ENCODE results near the gene GPR160. TPM values are rescaled to one million over a fixed set of nuclear protein-coding genes. Genes with fewer than 3 reads are reported as not detected.

Gene GPR160
- total RNA-seq, 1 donor from 2014 or later: 22.3 TPM

- no peaks in the 10 kb centered on the region for H3K9me3 ChIP-seq
- ATAC-seq (no peak), DNase-seq (no peak)
- intact Hi-C loops (cut with DNase I): no loop called here
- H3K27me3 ChIP-seq: no peaks in the 10 kb centered on the region
- no peaks in the 10 kb centered on the region for H3K4me1 ChIP-seq
- peak; percentile 7 for TF ChIP-seq CTCF (IDR thresholded peaks at IDR 0.05)
- H3K36me3 ChIP-seq: no peaks in the 10 kb centered on the region
- H3K4me3 ChIP-seq: no peak overlapping the region
- no peak overlapping the region for H3K27ac ChIP-seq
Observed at GRCh38 chr3:170021083-170021482, 16.7 kb upstream of the GPR160 start.

- Histone ChIP-seq H3K9me3 (no peaks in the 10 kb centered on the region), H3K4me1 (no peaks in the 10 kb centered on the region), H3K36me3 (no peaks in the 10 kb centered on the region), H3K27ac (no peak overlapping the region), H3K27me3 (no peaks in the 10 kb centered on the region), H3K4me3 (no peak overlapping the region)
- no peak for ATAC-seq
- no peak for DNase-seq
- no peak for TF ChIP-seq CTCF (IDR thresholded peaks at IDR 0.05)
- intact Hi-C loops (cut with DNase I): no loop called here
Observed at GRCh38 chr3:170022336-170022735, 15.5 kb upstream of the GPR160 start.

- DNase-seq (no peak), ATAC-seq (no peak)
- no peaks in the 10 kb centered on the region for H3K27me3 ChIP-seq
- no peak overlapping the region for H3K4me3 ChIP-seq
- no peaks in the 10 kb centered on the region for H3K9me3 ChIP-seq
- H3K4me1 ChIP-seq: no peaks in the 10 kb centered on the region
- H3K27ac ChIP-seq: no peak overlapping the region
- no peak for TF ChIP-seq CTCF (IDR thresholded peaks at IDR 0.05)
- no peaks in the 10 kb centered on the region for H3K36me3 ChIP-seq
- intact Hi-C loops (cut with DNase I): no loop called here
Observed at GRCh38 chr3:170023165-170023564, 14.6 kb upstream of the GPR160 start.

- no peak overlapping the region for H3K4me3 ChIP-seq
- no peaks in the 10 kb centered on the region for H3K27me3 ChIP-seq
- intact Hi-C loops (cut with DNase I): no loop called here
- DNase-seq: no peak
- H3K9me3 ChIP-seq: no peaks in the 10 kb centered on the region
- H3K36me3 ChIP-seq: no peaks in the 10 kb centered on the region
- no peaks in the 10 kb centered on the region for H3K4me1 ChIP-seq
- no peak for TF ChIP-seq CTCF (IDR thresholded peaks at IDR 0.05)
- no peak for ATAC-seq
- no peak overlapping the region for H3K27ac ChIP-seq
Observed at GRCh38 chr3:170024581-170024980, 13.2 kb upstream of the GPR160 start.

GRCh38 chr3:170027233-170028102 lies 10.3 kb upstream of the GPR160 start:
- H3K4me1 ChIP-seq: no peaks in the 10 kb centered on the region
- H3K36me3 ChIP-seq: no peaks in the 10 kb centered on the region
- DNase-seq: no peak
- ATAC-seq: no peak
- H3K4me3 ChIP-seq: no peak overlapping the region
- H3K9me3 ChIP-seq: no peaks in the 10 kb centered on the region
- intact Hi-C loops (cut with DNase I): no loop called here
- H3K27me3 ChIP-seq: no peaks in the 10 kb centered on the region
- TF ChIP-seq CTCF (IDR thresholded peaks at IDR 0.05): no peak
- H3K27ac ChIP-seq: no peak overlapping the region
